BJ (cell line): ENCODE measurements around the gene CEL. TPM values are rescaled to one million over a fixed set of nuclear protein-coding genes. Genes with fewer than 3 reads are reported as not detected.

Experiments
- CTCF ChIA-PET: fragments of 350-600 bp; formaldehyde crosslinking; extraction: SDS; loops from one replicate; lab custom pipeline; 2021; ENCODE audit warnings: antibody characterized with exemption, inconsistent platforms; lab: Yijun Ruan, JAX
- POLR2A ChIA-PET: fragments of 300-600 bp; sonication (Branson Sonifier 250); formaldehyde crosslinking; extraction: SDS; loops from one replicate; lab custom pipeline; 2021; ENCODE audit warnings: antibody characterized with exemption; lab: Charles Lee
- DNase-seq: peaks from one replicate; pipeline ENCODE4 v3.0.0-alpha.2; 2011; ENCODE audit warnings: low read depth
- H3K27me3 ChIP-seq: 2 replicates; pipeline ENCODE4 v1.6.0; 2011; ENCODE audit warnings: low read length; ENCODE audit not compliant: control insufficient read depth, insufficient read depth
- H3K36me3 ChIP-seq: 2 replicates; pipeline ENCODE4 v1.5.1; 2011; ENCODE audit warnings: low read length; ENCODE audit not compliant: control insufficient read depth, insufficient read depth
- H3K4me3 ChIP-seq: 2 replicates; pipeline ENCODE4 v1.5.1; 2011; ENCODE audit warnings: low read depth, mild to moderate bottlenecking, control low read depth, low read length
- CTCF ChIP-seq: IDR thresholded peaks from 2 replicates; pipeline ENCODE4 v1.5.1; 2011; ENCODE audit warnings: low read depth, mild to moderate bottlenecking, control low read depth, inconsistent platforms, low read length, moderate library complexity; ENCODE audit not compliant: insufficient read depth
- polyA plus RNA-seq: library from polyadenylated mRNA; depleted of rRNA; stranded (reverse); fragments of >200 nt; gene quantifications from 2 replicates; pipeline ENCODE4 v1.2.3, GENCODE V29; 2011

CEL gene
- polyA plus RNA-seq, 1 experiment, result 0.49 TPM

GRCh38 chr9:133063500-133064231 is 1.9 kb downstream of the CEL start:
- Histone ChIP-seq H3K36me3 (peaks cover 2% of the 10 kb centered on the region; the same call in 1 of the 2 replicates), H3K4me3 (no peak overlapping the region), H3K27me3 (no peaks in the 10 kb centered on the region)
- ChIA-PET POLR2A (no interaction called here), CTCF (interaction anchor here (1.6 kb wide), 1 partner anchor 11 kb away, joined by 8 read pairs; no protein-coding TSS in a partner anchor)
- DNase-seq, result no peak
- no peak for TF ChIP-seq CTCF

DNA sequence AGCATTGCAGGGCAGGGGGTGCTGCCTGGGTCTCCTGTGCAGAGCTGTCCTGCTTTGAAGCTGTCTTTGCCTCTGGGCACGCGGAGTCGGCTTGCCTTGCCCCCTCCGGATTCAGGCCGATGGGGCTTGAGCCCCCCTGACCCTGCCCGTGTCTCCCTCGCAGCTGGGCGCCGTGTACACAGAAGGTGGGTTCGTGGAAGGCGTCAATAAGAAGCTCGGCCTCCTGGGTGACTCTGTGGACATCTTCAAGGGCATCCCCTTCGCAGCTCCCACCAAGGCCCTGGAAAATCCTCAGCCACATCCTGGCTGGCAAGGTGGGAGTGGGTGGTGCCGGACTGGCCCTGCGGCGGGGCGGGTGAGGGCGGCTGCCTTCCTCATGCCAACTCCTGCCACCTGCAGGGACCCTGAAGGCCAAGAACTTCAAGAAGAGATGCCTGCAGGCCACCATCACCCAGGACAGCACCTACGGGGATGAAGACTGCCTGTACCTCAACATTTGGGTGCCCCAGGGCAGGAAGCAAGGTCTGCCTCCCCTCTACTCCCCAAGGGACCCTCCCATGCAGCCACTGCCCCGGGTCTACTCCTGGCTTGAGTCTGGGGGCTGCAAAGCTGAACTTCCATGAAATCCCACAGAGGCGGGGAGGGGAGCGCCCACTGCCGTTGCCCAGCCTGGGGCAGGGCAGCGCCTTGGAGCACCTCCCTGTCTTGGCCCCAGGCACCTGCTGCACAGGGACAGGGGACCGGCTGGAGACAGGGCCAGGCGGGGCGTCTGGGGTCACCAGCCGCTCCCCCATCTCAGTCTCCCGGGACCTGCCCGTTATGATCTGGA is 2.7 kb downstream of the CEL start:
- Histone ChIP-seq H3K4me3 (no peak overlapping the region), H3K36me3 (peaks cover 2% of the 10 kb centered on the region; the same call in 1 of the 2 replicates), H3K27me3 (no peaks in the 10 kb centered on the region)
- CTCF ChIA-PET, result interaction anchor here (1.6 kb wide), 1 partner anchor 10 kb away, joined by 8 read pairs; no protein-coding TSS in a partner anchor
- DNase-seq, result no peak
- POLR2A ChIA-PET, result no interaction called here
- TF ChIP-seq CTCF, result no peak

DNA sequence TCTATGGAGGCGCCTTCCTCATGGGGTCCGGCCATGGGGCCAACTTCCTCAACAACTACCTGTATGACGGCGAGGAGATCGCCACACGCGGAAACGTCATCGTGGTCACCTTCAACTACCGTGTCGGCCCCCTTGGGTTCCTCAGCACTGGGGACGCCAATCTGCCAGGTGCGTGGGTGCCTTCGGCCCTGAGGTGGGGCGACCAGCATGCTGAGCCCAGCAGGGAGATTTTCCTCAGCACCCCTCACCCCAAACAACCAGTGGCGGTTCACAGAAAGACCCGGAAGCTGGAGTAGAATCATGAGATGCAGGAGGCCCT is 3.2 kb downstream of the CEL start:
- CTCF ChIA-PET, result no interaction called here
- no peak for TF ChIP-seq CTCF
- no peak for DNase-seq
- Histone ChIP-seq H3K36me3 (peaks cover 2% of the 10 kb centered on the region; the same call in 1 of the 2 replicates), H3K27me3 (no peaks in the 10 kb centered on the region), H3K4me3 (no peak overlapping the region)
- POLR2A ChIA-PET, result no interaction called here

- no peak for TF ChIP-seq CTCF
- no peak for DNase-seq
- no peak overlapping the region for H3K4me3 ChIP-seq
- peaks cover 2% of the 10 kb centered on the region; the same call in 1 of the 2 replicates for H3K36me3 ChIP-seq
- ChIA-PET CTCF (no interaction called here), POLR2A (interaction anchor here (1.0 kb wide), 1 partner anchor 10 kb away, joined by 3 read pairs; no protein-coding TSS in a partner anchor)
- no peaks in the 10 kb centered on the region for H3K27me3 ChIP-seq
These were observed 4.6 kb downstream of the CEL start for GRCh38 chr9:133066181-133066983.
